Activated B cell treated with CpG ODN at 0.5 μM for 24 hours (primary cell): Measurements from ENCODE around the gene MCOLN3. TPM values are rescaled to one million over a fixed set of nuclear protein-coding genes. Genes with fewer than 3 reads are reported as not detected.
"Not testable (repeated sequence)": the region's sequence is repeated elsewhere in the genome, so short reads cannot be mapped to it uniquely, and the experiment has no call there.

Experiments
- ATAC-seq: fragments of 200-7000 bp; cut with Tn5 transposase; one replicate; pipeline ENCODE4 v1.10.0; 2021; ENCODE audit warnings: low read depth, mild to moderate bottlenecking, moderate library complexity
- CTCF ChIA-PET: fragments of 350-600 bp; sonication (Branson Sonifier 250); formaldehyde crosslinking; loops from one replicate; lab custom pipeline; 2021; ENCODE audit warnings: antibody characterized with exemption; lab: Charles Lee
- POLR2A ChIA-PET: fragments of 350-600 bp; sonication (Branson Sonifier 250); formaldehyde crosslinking; loops from one replicate; lab custom pipeline; 2021; ENCODE audit warnings: antibody characterized with exemption; lab: Charles Lee
- DNase-seq: peaks from one replicate; pipeline ENCODE4 v3.0.0; 2022
- H3K27ac Mint-ChIP-seq: one replicate; pipeline ENCODE4 v1.8.0; 2020; ENCODE audit warnings: mixed read lengths
- H3K27me3 Mint-ChIP-seq: one replicate; pipeline ENCODE4 v1.8.0; 2021; ENCODE audit warnings: mixed read lengths
- H3K36me3 Mint-ChIP-seq: one replicate; pipeline ENCODE4 v1.8.0; 2021; ENCODE audit warnings: low read depth, mixed read lengths
- H3K4me1 Mint-ChIP-seq: one replicate; pipeline ENCODE4 v1.8.0; 2021; ENCODE audit warnings: mixed read lengths
- H3K4me3 Mint-ChIP-seq: one replicate; pipeline ENCODE4 v1.8.0; 2020; ENCODE audit warnings: mild to moderate bottlenecking, mixed read lengths
- H3K9me3 Mint-ChIP-seq: one replicate; pipeline ENCODE4 v1.8.0; 2020; ENCODE audit warnings: mixed read lengths
- CTCF ChIP-seq: fragments of 200-600 bp; IDR thresholded peaks from one replicate; pipeline ENCODE4 v1.8.0; 2022; ENCODE audit warnings: antibody characterized with exemption, mild to moderate bottlenecking
- intact Hi-C: fragments of 100-400 bp; cut with micrococcal nuclease; formaldehyde crosslinking; loops from one replicate; pipeline ENCODE4 v1.15.1; 2024
- total RNA-seq: library from RNA; stranded (reverse); gene quantifications from 2 replicates; pipeline ENCODE4 v1.2.3, GENCODE V29; 2022

Gene MCOLN3
- total RNA-seq, 1 donor from 2014 or later = 0.16 TPM

- Mint-ChIP-seq H3K4me1 (peaks cover 65% of the 10 kb centered on the region), H3K27ac (peak overlapping the region; percentile 87), H3K36me3 (peaks cover 29% of the 10 kb centered on the region), H3K4me3 (peak overlapping the region; percentile 85), H3K9me3 (no peaks in the 10 kb centered on the region), H3K27me3 (no peaks in the 10 kb centered on the region)
- CTCF ChIA-PET = interaction anchor here (2.3 to 3.8 kb wide), 2 partner anchors 32 to 52 kb away, joined by 11 to 42 read pairs; no protein-coding TSS in a partner anchor
- peak; percentile 51 for ATAC-seq
- TF ChIP-seq CTCF = no peak
- POLR2A ChIA-PET = interaction anchor here (0.6 to 3.6 kb wide), 16 partner anchors 10 to 1920 kb away, joined by 3 to 23 read pairs (median 4); partner anchors contain the start of genes BCL10, C1orf52, SH3GLB1 and ZNHIT6
- DNase-seq = no peak
- intact Hi-C loops = loop anchor here (1.0 to 10.0 kb wide), 5 partner anchors 10 to 1622 kb away; partner anchors contain the start of genes GNG5, SPATA1 and SSX2IP
Observed at GRCh38 chr1:84995484-84996334, 52.6 kb downstream of the MCOLN3 start.

- Mint-ChIP-seq H3K9me3 (no peaks in the 10 kb centered on the region), H3K27ac (peak overlapping the region; percentile 78), H3K4me3 (peak overlapping the region; percentile 32), H3K27me3 (no peaks in the 10 kb centered on the region), H3K4me1 (peaks cover 69% of the 10 kb centered on the region), H3K36me3 (peaks cover 35% of the 10 kb centered on the region)
- DNase-seq (no peak), ATAC-seq (peak; percentile 12)
- CTCF ChIA-PET = interaction anchor here (0.8 to 1.3 kb wide), 3 partner anchors 36 to 264 kb away, joined by 4 to 6 read pairs (median 4); no protein-coding TSS in a partner anchor
- intact Hi-C loops = loop anchor here (1.0 to 10.0 kb wide), 2 partner anchors 19 to 487 kb away; partner anchors contain the start of genes GNG5 and SPATA1
- no peak for TF ChIP-seq CTCF
- POLR2A ChIA-PET = interaction anchor here (0.7 kb wide), 1 partner anchor 268 kb away, joined by 3 read pairs; the partner anchor contains the start of gene C1orf52
Observed at GRCh38 chr1:84991097-84991920, 57.0 kb downstream of the MCOLN3 start.

DNA sequence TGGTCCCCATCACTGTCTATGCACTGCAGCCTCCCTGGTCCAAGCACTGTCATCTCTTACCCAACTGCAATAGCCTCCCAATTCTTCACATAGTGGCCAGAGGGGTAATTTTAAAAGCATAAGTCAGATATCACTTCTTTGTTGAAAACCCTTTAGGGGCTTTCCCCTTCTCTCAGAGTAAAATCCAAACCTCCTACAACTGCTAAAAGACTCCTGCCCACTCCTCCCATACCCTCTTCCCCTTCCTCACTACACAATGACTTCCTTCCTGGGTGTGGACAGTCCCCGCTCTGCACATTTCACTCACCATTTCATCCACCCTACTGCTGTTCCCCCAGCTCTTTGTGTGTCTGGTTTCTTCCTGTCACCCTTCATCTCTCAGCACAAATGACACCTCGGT is 59.7 kb downstream of the MCOLN3 start:
- Mint-ChIP-seq H3K9me3 (no peaks in the 10 kb centered on the region), H3K27ac (peak overlapping the region; percentile 46), H3K27me3 (no peaks in the 10 kb centered on the region), H3K4me3 (peak overlapping the region; percentile 13), H3K4me1 (peaks cover 67% of the 10 kb centered on the region), H3K36me3 (peaks cover 42% of the 10 kb centered on the region)
- ATAC-seq (peak; percentile 72), DNase-seq (no peak)
- CTCF ChIA-PET = no interaction called here
- TF ChIP-seq CTCF = no peak
- POLR2A ChIA-PET = no interaction called here
- intact Hi-C loops = loop anchor here (1.0 kb wide), 1 partner anchor 9 kb away; the partner anchor contains the start of gene MCOLN2

GRCh38 chr1:84986561-84986960 is 61.7 kb downstream of the MCOLN3 start:
- H3K27ac Mint-ChIP-seq, ATAC-seq, CTCF ChIA-PET, H3K9me3 Mint-ChIP-seq, DNase-seq, intact Hi-C loops, H3K27me3 Mint-ChIP-seq: not testable (repeated sequence)
- POLR2A ChIA-PET = interaction anchor here (0.7 kb wide), 1 partner anchor 36 kb away, joined by 10 read pairs; no protein-coding TSS in a partner anchor
- H3K36me3 Mint-ChIP-seq = peaks cover 36% of the 10 kb centered on the region
- H3K4me3 Mint-ChIP-seq = peak overlapping the region; percentile 9
- peaks cover 49% of the 10 kb centered on the region for H3K4me1 Mint-ChIP-seq

DNA sequence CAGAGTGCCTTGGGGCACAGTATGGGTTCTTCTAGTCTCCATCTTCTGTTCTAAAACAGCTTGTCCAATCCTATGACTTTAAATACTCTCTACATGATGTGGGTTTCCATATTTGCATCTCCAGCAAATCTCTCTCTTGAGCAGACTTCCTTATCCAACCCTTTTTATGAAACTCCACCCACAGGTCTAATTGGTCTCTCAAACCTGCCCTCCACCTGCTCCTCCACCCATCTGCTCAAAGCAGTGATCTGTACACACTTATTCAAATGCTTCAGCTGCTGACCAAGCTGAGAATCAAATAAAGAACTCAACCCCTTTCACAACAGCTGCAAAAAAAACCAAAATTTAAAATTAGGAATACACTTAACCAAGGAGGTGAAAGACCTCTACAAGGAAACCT is 62.9 kb downstream of the MCOLN3 start:
- Mint-ChIP-seq H3K9me3 (peaks cover 3% of the 10 kb centered on the region), H3K4me3 (no peak overlapping the region), H3K36me3 (peaks cover 42% of the 10 kb centered on the region), H3K27ac (peak overlapping the region; percentile 27), H3K4me1 (peaks cover 46% of the 10 kb centered on the region), H3K27me3 (no peaks in the 10 kb centered on the region)
- ChIA-PET CTCF (interaction anchor here (2.2 kb wide), 1 partner anchor 40 kb away, joined by 9 read pairs; no protein-coding TSS in a partner anchor), POLR2A (interaction anchor here (1.0 kb wide), 1 partner anchor 10 kb away, joined by 4 read pairs; no protein-coding TSS in a partner anchor)
- intact Hi-C loops = loop anchor here (1.0 kb wide), 1 partner anchor 10 kb away; no protein-coding TSS in a partner anchor
- TF ChIP-seq CTCF = no peak
- no peak for DNase-seq
- peak; percentile 53 for ATAC-seq
